Neuronal stem cell (in vitro differentiated cells): ENCODE data around the gene PAFAH2.
"Not testable (repeated sequence)": the region's sequence is repeated elsewhere in the genome, so short reads cannot be mapped to it uniquely, and the experiment has no call there.

Source experiments
- DNase-seq: peaks from one replicate; pipeline ENCODE4 v3.0.0-alpha.2; 2013; ENCODE audit warnings: low spot score
- H2AFZ ChIP-seq: one replicate; pipeline ENCODE4 v1.6.1; 2013; ENCODE audit warnings: mild to moderate bottlenecking, low read length, inconsistent platforms
- H2AK5ac ChIP-seq: 2 replicates; pipeline ENCODE4 v1.6.1; 2013; ENCODE audit warnings: low read depth, mild to moderate bottlenecking, inconsistent platforms, low read length, moderate library complexity, mixed read lengths
- H2BK120ac ChIP-seq: 2 replicates; pipeline ENCODE4 v1.6.1; 2013; ENCODE audit warnings: low read depth, mild to moderate bottlenecking, inconsistent platforms, low read length, moderate library complexity, mixed read lengths
- H2BK12ac ChIP-seq: one replicate; pipeline ENCODE4 v1.6.1; 2013; ENCODE audit warnings: low read length, inconsistent platforms
- H2BK15ac ChIP-seq: 2 replicates; pipeline ENCODE4 v1.6.1; 2013; ENCODE audit warnings: mild to moderate bottlenecking, low read length, inconsistent platforms, mixed read lengths
- H2BK5ac ChIP-seq: one replicate; pipeline ENCODE4 v1.6.1; 2013; ENCODE audit warnings: inconsistent platforms, mild to moderate bottlenecking, low read length, moderate library complexity
- H3K14ac ChIP-seq: one replicate; pipeline ENCODE4 v1.6.1; 2013; ENCODE audit warnings: low read length, inconsistent platforms
- H3K18ac ChIP-seq: 2 replicates; pipeline ENCODE4 v1.6.1; 2013; ENCODE audit warnings: low read length, inconsistent platforms
- H3K23ac ChIP-seq: 2 replicates; pipeline ENCODE4 v1.6.1; 2013; ENCODE audit warnings: low read depth, mild to moderate bottlenecking, mixed read lengths, low read length, inconsistent platforms; ENCODE audit not compliant: poor library complexity
- H3K27ac ChIP-seq: replicated peaks from 3 replicates; pipeline ENCODE4 v1.5.1; 2013; ENCODE audit warnings: low read length, inconsistent platforms
- H3K27me3 ChIP-seq, 3 experiments: 2 replicates each; pipeline ENCODE4 v1.6.1; 2013; ENCODE audit warnings: low read length in 3 of 3, mild to moderate bottlenecking in 2 of 3, inconsistent platforms in 1 of 3, low read depth in 1 of 3, mixed read lengths in 1 of 3, moderate library complexity in 1 of 3; ENCODE audit not compliant: control insufficient read depth in 3 of 3, insufficient read depth in 3 of 3
- H3K36me3 ChIP-seq, 2 donors: replicated peaks in 1 of 2; 2 replicates each; pipeline ENCODE4 v1.6.1; 2013; ENCODE audit warnings: low read length in 2 of 2; ENCODE audit not compliant: control insufficient read depth in 2 of 2, insufficient read depth in 2 of 2
- H3K4ac ChIP-seq: 2 replicates; pipeline ENCODE4 v1.6.1; 2013; ENCODE audit warnings: inconsistent platforms, mild to moderate bottlenecking, low read length, moderate library complexity
- H3K4me1 ChIP-seq, 2 donors: 1 replicate in 1 of 2; 2 replicates in 1 of 2; pipeline ENCODE4 v1.6.1; 2013; ENCODE audit warnings: low read length in 2 of 2, low read depth in 1 of 2; ENCODE audit not compliant: control insufficient read depth in 2 of 2, insufficient read depth in 1 of 2
- H3K4me2 ChIP-seq: one replicate; pipeline ENCODE4 v1.6.1; 2013; ENCODE audit warnings: mild to moderate bottlenecking, low read length, inconsistent platforms; ENCODE audit not compliant: insufficient read depth, poor library complexity, severe bottlenecking
- H3K4me3 ChIP-seq, 2 donors: 2 replicates each; pipeline ENCODE4 v1.5.1; 2013; ENCODE audit warnings: low read length in 2 of 2, mild to moderate bottlenecking in 2 of 2, inconsistent platforms in 1 of 2, moderate library complexity in 1 of 2
- H3K79me1 ChIP-seq: one replicate; pipeline ENCODE4 v1.6.1; 2013; ENCODE audit warnings: low read depth, mild to moderate bottlenecking, inconsistent platforms, low read length, moderate library complexity
- H3K9ac ChIP-seq: one replicate; pipeline ENCODE4 v1.6.1; 2013; ENCODE audit warnings: mild to moderate bottlenecking, low read depth, low read length, inconsistent platforms; ENCODE audit not compliant: poor library complexity
- H3K9me3 ChIP-seq, 2 donors: replicated peaks in 1 of 2; 2 replicates each; pipeline versions ENCODE3 to v1.6.1; 2013; ENCODE audit warnings: low read length in 2 of 2, mild to moderate bottlenecking in 2 of 2, inconsistent platforms in 1 of 2, low read depth in 1 of 2, mixed read lengths in 1 of 2, moderate library complexity in 1 of 2; ENCODE audit not compliant: control insufficient read depth in 2 of 2, insufficient read depth in 1 of 2
- H4K8ac ChIP-seq: one replicate; pipeline ENCODE4 v1.6.1; 2013; ENCODE audit warnings: low read depth, mild to moderate bottlenecking, inconsistent platforms, low read length, moderate library complexity
- H4K91ac ChIP-seq: one replicate; pipeline ENCODE4 v1.6.1; 2013; ENCODE audit warnings: low read length, low read depth, mild to moderate bottlenecking, inconsistent platforms; ENCODE audit not compliant: poor library complexity
- WGBS, 2 donors: extraction: QIAGEN DNeasy Blood & Tissue Kit; methylation state at CpG; one replicate each; pipeline ENCODE4 v1.1.7; 2013; ENCODE audit warnings: missing lambda C conversion rate in 2 of 2, mixed read lengths in 1 of 2; ENCODE audit not compliant: insufficient read length in 2 of 2, insufficient replicate concordance in 1 of 2; ENCODE audit errors: extremely low coverage in 2 of 2; 5-methylcytosine and 5-hydroxymethylcytosine counted together

PAFAH2 gene

DNA sequence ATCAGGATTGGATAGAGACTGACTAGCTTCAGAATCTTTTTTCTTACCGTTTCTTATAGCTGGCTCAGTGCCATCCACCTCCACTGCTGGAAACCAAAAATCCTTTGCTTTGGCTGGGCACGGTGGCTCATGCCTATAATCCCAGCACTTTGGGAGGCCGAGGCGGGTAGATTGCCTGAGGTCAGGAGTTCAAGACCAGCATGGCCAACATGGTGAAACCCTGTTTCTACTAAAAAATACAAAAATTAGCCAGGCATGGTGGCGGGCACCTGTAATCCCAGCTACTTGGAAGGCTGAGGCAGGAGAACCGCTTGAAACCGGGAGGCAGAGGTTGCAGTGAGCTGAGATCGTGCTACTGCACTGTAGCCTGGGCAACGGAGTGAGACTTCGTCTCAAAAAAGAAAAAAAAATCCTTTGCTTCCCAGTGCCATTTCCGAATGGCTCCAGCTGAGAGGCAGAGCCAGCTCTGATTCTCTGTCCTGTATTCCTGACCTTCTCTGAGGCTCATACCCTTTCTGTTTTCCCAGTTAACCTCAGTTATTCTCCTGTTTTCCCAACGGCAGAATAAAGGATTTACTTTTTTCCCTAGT is 65.0 kb downstream of the PAFAH2 start:
- H2BK5ac ChIP-seq, H3K4me2 ChIP-seq, H2AK5ac ChIP-seq, H2BK120ac ChIP-seq, H2BK15ac ChIP-seq, H3K23ac ChIP-seq, H3K18ac ChIP-seq, H2BK12ac ChIP-seq, H3K9me3 ChIP-seq, H3K27ac ChIP-seq, H4K91ac ChIP-seq, H3K36me3 ChIP-seq, H3K14ac ChIP-seq, H3K4me3 ChIP-seq, H3K79me1 ChIP-seq, H3K9ac ChIP-seq, DNase-seq, H3K4ac ChIP-seq, H3K27me3 ChIP-seq, H4K8ac ChIP-seq: not testable (repeated sequence)
- Histone ChIP-seq H3K4me1 (peaks cover 5 to 22% of the 10 kb centered on the region in 2 donors), H2AFZ (peak overlapping the region; percentile 69)
- no CpG with 5 or more reads among the region's 12 CpGs for WGBS, 2 donors

DNA sequence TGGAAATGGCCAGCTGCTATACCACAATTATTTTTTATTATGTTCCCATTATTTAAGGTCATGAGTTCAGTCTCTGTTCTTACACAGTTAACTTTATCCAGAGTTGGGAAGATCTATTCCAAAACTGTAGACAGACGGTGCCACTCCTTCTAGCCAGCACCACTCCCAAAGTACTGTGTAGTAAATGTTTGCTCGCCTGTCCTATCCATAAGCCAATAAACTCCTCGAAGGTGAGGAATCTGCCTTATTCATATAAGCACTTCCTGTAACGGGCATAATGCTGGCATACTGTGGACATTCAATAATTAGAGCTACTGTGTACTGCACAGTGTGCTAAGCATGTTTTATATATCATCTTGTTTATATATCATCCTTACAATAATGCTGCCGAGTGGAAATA is 65.5 kb downstream of the PAFAH2 start:
- peaks cover 8 to 26% of the 10 kb centered on the region in 2 donors for H3K4me1 ChIP-seq
- H2BK5ac ChIP-seq = no peak overlapping the region
- H2BK12ac ChIP-seq = no peak overlapping the region
- no peak overlapping the region for H3K4me2 ChIP-seq
- H2BK120ac ChIP-seq = no peak overlapping the region
- no peak overlapping the region for H4K91ac ChIP-seq
- H3K79me1 ChIP-seq = no peaks in the 10 kb centered on the region
- H3K27me3 ChIP-seq = no peaks in the 10 kb centered on the region
- no peak overlapping the region for H3K27ac ChIP-seq
- H3K36me3 ChIP-seq = no peaks in the 10 kb centered on the region
- no peak overlapping the region for H2BK15ac ChIP-seq
- H3K14ac ChIP-seq = no peak overlapping the region
- no peak for DNase-seq
- no peak overlapping the region for H2AFZ ChIP-seq
- no peak overlapping the region for H2AK5ac ChIP-seq
- H4K8ac ChIP-seq = no peak overlapping the region
- H3K18ac ChIP-seq = no peak overlapping the region
- no CpG with 5 or more reads among the region's 5 CpGs for WGBS, 2 donors
- no peaks in the 10 kb centered on the region for H3K9me3 ChIP-seq
- H3K23ac ChIP-seq = no peak overlapping the region
- H3K9ac ChIP-seq = no peak overlapping the region
- H3K4ac ChIP-seq = no peak overlapping the region
- no peak overlapping the region for H3K4me3 ChIP-seq

DNA sequence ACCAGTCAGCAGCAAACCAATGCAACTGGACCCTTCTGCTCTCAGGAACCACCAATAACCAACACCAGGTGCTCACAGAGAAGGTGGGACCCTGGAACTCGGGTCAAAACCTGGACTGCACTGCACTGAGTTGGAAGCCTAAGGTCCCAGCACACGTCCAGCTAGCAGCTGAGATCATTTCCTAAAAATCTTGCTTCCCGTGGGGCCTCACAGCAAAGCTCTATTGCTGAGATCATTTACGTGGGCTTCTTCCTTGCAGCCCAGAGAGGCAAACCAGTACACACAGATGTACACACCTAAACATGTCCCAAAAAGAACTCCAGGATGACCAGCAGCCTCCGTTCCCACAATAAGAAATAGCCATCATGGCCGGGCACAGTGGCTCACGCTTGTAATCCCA is 68.8 kb downstream of the PAFAH2 start:
- Histone ChIP-seq H3K9ac (no peak overlapping the region), H3K4ac (no peak overlapping the region), H3K36me3 (no peaks in the 10 kb centered on the region), H4K91ac (no peak overlapping the region), H2AK5ac (peak overlapping the region; percentile 41), H3K9me3 (no peaks in the 10 kb centered on the region), H2BK120ac (no peak overlapping the region), H3K27me3 (no peaks in the 10 kb centered on the region), H2AFZ (no peak overlapping the region), H3K23ac (no peak overlapping the region), H3K4me1 (peaks cover 14 to 35% of the 10 kb centered on the region in 2 donors), H4K8ac (no peak overlapping the region), H2BK15ac (no peak overlapping the region), H3K27ac (no peak overlapping the region), H3K18ac (peak overlapping the region; percentile 7), H3K4me3 (no peak overlapping the region), H2BK5ac (no peak overlapping the region), H2BK12ac (no peak overlapping the region), H3K14ac (no peak overlapping the region), H3K4me2 (no peak overlapping the region), H3K79me1 (no peaks in the 10 kb centered on the region)
- WGBS, 2 donors = no CpG with 5 or more reads among the region's 7 CpGs
- DNase-seq = no peak

DNA sequence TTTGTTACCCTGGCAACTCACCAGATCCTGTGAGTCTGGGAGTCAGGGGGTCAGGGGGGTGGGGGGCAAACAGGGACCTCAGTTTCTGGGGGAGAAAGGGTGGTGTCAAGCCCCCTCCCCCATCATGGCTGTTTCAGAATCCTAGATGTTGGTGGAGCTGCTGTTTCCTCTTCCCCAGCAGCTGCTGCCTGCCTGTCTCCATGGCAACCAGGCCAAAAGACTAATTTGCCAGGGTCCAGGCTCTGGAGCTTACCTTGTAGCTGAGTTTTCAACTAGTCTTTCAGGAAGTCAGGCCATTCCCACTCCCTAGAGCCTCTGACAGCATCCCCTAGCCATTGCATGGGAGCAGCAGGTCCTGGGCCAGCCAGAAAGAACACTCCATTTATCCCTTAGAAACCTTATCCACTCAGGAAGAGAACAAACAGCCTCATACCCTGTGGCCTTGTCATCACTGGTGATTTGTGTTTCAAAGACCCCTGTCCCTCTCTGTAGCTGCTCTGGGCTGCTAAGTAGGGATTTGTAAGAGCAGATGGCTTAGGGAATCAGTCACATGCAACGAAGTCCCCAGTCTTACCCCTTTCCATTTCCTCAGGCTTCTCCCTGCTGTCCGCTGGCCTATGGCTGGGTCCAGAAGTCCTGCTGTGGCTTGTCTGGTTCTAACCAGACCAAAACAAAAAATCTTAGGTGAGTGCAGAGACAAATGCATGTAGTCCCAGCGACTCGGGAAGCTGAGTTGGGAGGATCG is 70.2 kb downstream of the PAFAH2 start:
- WGBS, 2 donors = no CpG with 5 or more reads among the region's 5 CpGs
- Histone ChIP-seq H3K36me3 (no peaks in the 10 kb centered on the region), H3K4ac (no peak overlapping the region), H2BK15ac (no peak overlapping the region), H2BK120ac (peak overlapping the region; percentile 4), H4K8ac (no peak overlapping the region), H3K4me3 (peak overlapping the region in 1 of 2 donors; percentile 15), H3K4me1 (peaks cover 17 to 30% of the 10 kb centered on the region in 2 donors), H3K4me2 (no peak overlapping the region), H3K9me3 (no peaks in the 10 kb centered on the region), H3K14ac (no peak overlapping the region), H3K9ac (no peak overlapping the region), H4K91ac (no peak overlapping the region), H2AFZ (peak overlapping the region; percentile 78), H3K18ac (no peak overlapping the region), H3K79me1 (no peaks in the 10 kb centered on the region), H3K27ac (peak overlapping the region; percentile 56), H3K23ac (no peak overlapping the region), H2BK5ac (no peak overlapping the region), H3K27me3 (peaks cover 0 to 7% (median 0%) of the 10 kb centered on the region in 3 experiments), H2AK5ac (no peak overlapping the region), H2BK12ac (no peak overlapping the region)
- peak; percentile 64 for DNase-seq
